HG03139 (cell line): ENCODE data around the gene SCTR.

ENCODE experiments used
- ATAC-seq: cut with Tn5 transposase; IDR thresholded peaks from one replicate; pipeline ENCODE4 v1.9.1; 2021; ENCODE audit not compliant: unreplicated experiment

SCTR gene

DNA sequence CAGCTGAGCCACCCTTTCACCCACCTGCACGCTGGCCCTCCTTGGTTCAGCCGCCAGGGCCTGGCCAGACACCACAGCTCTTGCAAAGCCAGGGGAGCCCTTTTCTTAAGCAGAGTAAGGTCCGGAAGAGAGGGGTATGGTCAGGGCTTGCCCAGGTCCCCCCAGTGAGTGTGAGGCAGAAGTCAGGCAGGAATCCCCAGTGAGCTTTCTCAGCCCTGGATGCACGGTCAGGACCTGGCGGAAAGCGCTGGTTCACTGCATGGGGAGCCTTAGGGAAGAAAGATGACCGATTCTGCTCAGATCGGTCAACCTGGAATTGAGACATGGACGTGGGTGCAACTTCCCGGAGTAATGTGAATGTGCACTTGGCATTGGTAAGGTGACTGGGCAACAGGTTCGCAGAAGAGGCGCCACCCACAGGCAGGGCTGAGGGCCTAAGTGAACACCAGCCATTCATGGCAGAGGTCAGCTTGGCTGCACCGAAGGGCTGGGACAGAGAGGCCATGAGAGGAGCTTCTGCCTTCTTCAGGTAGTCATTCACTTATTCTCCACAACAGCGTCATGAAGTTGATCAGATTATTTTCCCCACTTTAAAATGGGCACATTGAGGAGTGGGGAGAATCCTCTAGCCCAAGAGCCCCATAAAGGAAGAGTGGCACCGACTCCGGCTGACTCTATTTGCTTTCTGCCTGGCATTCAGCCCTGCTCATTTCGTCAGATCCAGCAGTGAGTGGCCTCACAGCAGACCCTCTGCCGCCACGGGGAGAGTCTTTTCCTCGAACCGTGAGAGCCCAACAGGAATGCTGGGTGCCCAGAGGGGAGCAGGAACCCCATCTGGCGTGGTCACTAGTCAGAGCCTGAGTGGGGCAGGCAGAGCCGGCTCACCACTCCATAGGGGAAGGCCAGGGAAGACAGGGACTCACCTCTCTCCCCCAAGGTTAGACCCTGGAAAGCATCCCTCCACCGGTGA, 35.8 kb downstream of the SCTR start:
- ATAC-seq: peak; percentile 3

DNA sequence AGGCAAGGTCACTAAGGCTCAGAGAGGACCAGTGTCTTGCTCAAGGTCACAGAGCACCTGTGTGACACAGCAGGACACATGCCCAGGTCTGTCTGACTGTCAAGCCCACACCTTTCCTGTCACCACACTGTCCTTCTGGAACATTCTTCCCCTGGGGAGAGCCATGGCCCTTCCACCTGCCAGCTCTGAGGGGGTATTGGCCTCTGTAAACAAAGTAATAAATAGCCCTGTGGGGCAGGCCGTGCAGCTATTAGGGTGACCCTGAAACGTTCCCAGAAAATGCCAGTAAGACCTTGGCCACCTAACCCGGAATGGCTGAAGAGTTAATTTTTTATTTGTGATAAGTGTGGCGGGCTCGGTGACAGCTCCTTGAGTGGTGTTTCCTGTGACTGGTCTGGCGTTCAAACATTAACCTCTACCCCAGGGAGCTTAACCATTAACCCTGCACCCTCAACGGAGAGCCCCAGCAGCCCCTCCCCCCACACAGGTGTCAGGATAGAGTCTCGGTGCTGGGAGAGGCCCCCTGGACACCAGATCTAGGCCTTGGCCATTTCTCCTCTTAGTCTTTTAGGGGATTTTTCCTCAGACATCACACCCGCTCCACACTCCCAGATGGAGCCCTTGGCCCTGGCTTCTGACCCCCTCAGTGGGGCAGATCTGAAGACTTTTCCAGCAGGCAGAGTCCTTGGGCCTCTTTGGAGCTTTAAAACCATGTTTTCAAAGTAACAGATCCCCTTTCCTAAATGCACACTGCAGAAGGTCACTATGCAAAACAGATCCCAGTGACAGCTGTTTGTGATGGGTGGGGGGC, 36.6 kb downstream of the SCTR start:
- ATAC-seq: peak; percentile 91

DNA sequence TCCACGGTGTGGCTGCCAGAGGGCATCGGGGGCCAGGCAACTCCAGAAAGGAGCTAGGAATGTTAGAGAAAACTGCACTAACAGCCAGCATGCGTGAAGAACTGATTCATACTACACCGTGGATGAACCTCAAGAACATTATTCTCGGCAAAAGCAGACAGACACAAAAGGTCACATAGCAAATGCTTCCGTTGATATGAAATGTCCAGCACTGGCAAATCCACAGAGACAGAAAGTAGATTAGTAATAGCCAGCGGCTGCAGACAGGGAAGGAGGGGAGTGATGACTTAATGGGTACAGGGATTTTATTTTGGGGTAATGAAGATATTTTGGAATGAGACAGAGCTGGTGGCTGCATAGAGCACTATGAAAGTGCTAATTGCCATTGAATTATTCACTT, 37.4 kb downstream of the SCTR start:
- ATAC-seq: no peak

DNA sequence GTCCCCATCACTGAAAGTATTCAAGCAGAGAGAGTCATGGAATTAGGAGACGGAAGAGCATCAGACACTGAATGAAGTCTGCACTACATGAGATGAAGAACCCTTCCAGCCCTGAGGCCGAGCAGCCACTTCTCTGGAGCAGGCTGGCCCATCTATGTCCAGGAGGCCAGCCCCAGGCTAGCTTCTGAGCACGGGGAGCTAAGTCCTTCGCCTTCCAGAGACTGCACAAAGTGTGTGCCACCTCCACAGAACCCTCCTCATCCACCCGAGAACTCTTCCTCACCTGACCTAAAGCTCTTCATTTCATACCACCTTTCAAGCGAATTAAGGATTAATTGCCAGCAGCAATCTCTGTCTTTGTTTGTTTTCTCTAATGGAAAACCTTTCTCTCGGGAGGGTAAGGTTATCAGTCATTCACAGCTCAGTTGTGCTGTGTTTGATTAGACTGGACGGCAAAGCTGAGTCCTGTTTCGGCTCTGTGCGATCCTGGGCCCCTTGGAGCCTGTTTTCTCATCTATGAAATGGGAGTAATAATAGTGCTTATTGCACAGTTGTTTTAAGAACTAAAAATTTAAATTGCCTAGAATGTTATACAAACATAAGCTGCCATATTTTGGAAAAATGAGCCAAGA, 38.0 kb downstream of the SCTR start:
- no peak for ATAC-seq

DNA sequence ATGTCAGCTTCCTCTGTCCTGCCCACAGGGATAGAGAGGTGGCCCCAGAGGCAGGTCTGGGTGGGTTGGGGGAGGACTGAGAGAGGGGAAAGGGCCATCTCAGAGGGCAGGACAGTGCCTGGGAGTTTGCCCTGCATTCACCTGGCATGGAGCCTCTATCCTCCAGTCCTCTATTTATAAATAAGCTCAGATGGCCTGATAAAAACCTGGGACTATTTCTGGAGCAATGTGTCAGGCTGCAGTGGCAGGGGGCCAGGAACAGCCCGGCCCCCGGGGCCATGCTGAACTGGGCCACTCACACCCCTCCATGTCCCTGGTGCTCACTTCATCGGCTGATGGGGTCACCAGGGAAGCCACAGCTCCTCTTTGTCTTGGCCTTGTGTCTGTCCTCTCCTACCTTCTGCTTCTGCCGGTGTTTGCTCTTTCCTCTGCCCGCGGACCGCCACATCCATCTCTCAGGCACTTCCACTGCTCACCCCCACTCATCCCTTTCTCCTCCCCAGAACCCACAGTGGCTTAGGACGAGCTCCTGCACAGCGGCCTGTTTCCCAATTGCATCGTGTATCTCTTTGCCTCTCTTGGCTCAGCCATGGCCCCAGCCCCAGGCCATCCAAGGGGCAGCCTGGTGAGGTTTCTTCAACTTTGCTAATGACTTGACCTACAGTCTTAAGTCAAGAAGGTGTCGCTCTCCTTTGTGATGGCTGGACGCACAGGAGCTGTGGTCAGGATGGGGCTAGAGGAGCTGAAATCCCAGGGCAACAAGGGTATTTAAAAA, 38.8 kb downstream of the SCTR start:
- ATAC-seq: no peak

DNA sequence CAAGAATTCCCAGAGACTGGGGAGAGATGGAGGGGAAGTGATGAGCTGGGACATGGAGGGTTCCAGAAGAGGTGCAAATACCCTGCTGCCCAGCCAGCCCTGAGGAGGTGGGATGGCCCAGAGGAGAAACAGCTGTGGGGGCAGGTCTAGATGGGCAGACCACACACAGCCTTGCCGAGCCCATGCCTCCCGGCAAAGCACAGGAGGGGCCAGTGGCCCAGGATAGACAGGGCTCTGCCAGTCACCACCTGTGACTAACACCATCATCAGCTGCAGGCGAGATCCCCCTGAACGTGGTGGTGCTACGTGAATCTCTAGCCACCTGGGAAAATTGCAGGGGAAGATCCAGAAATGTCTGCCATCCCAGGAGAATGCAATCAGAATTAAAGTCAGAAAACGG, 39.4 kb downstream of the SCTR start:
- no peak for ATAC-seq

DNA sequence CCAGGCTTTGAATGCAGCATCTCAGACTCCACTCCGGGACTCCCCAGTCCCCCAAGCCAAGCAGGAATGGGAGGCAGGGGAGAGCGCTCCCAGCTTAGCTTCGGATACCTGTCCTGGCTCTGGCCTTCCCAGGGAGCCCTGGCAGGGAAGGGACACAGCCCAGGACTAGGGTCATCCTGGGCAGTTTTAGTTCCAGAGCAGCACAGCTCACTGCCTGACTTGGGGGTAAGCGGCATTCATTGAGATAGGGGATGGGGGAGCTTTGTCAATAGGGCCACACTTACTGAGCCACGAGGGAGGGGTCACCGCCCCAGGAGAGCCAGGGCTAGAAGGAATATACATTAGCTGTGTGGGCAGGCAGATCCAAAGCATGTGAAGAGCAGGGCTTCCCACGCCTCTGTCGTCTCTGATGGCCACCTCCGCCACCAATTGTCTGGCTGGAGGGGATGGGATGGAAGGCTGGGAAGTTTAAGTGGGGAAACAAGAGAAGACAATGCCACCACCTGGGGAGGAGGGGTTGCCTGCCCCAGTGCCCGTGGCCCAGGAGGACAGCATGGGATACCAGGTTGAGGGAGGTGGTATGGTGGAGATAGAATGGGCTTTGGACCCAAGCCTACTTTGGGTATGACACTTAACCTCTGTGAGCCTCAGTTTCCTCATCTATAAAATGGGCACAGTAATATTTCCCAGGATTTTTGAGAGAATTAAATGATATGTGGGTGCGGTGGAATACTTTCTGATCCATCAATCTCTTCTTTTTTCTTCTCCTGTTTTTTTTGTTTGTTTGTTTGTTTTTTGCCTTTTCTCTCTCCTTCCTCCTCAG, 40.2 kb downstream of the SCTR start:
- ATAC-seq: no peak

DNA sequence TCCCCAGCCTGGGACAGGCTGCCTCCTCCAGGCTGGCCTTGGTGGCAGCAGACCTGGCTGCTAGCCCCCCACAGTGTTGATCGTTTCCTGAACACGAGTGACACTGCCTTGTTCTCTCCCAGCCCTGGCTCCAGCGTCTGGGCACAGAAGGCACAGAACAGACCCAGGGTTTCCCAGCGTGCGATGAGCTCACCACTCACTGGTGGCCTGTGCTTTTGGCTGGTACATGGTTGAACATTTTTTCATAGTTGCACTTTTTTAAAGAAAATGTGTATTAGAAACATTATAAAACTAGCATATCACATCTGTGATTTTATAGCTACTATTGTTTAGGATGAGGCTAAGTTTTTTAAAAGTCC, 40.9 kb downstream of the SCTR start:
- ATAC-seq: no peak

DNA sequence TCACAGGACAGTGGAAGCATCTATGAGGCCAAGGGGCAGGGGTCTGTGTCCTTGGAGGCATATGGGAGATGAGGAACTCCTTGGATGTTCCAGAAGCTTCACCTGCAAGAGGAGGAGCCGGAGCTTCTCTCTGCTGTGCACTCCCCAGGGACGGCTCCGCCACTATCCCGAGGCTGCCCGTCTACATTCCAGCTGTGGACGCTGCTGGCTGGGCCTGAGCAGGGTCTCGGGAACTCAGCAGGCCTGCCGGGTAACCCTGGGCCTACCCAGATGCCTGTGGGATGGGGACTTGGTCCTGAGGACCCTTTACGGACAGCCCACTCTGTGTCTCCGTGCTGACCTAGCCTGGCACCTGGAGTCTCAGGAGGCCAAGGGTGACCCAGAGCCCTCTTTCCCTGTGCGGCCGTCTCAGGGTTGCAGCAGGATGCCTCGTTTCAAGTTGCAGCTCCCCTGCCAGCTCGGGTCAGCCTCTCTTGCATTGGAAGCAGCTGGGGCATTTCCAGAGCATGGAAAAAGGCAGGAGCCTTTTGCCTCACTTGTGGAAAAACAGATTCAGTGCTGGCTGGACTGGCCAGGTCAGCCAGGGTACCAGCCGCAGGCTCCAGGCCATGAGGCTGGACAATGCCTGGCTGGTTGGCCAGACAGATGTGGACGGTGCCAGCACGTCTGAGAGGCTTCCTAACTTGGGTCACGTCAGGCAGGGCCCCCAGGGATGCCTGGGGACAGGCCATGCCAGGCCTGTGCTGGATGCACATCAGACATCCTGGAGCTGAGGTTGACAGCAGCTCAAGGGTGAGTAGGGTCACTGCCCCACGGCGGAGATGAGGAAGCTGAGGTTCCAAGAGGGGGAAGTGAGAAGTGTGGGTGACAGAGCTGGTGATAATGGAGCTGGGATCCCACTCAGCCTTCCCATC, 41.5 kb downstream of the SCTR start:
- no peak for ATAC-seq

DNA sequence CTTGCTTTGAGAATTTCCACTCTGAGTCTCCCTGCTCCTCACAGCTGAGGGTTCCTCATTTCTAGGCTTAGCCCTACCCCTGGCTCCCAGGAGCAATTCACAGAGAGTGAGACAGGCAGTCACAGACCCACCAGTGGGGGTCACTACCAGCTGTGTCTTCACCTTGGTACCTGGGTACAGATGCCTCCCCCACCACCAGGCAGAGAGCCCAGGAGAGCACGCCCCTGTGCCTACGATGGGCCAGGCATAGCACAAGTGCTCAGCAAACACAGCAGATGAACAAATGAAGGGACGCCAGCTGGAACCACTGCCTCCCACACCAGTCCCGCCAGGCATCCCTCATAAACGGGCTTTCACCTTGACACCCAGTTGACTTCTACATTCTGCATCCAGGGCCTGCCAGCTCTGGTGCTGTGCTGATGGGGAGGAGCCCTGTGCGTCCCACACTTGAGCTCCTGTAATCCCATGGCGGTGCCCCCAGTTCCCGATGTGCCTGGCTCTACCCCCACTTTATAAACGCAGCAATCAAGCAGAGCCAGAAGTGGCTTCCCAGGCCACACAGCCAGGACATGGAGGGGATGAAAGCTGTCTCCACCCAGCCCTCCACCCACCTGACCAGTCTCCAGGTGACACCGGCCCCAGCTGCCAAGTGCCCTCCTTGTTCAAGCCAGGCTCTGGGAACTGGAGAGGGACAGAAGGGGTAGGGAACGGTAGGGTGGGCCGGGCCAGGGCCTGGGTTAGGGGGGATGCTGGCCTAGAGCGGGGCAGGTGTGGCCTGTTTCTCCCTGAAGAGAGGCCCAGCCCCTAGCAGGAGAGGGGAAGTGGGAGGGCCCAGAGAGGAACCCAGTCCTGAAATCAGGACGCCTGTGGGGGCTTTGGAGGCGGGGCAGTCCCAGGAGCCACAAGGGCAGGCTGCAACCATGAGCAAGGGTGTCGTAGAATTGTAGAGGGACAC, 42.5 kb downstream of the SCTR start:
- no peak for ATAC-seq

DNA sequence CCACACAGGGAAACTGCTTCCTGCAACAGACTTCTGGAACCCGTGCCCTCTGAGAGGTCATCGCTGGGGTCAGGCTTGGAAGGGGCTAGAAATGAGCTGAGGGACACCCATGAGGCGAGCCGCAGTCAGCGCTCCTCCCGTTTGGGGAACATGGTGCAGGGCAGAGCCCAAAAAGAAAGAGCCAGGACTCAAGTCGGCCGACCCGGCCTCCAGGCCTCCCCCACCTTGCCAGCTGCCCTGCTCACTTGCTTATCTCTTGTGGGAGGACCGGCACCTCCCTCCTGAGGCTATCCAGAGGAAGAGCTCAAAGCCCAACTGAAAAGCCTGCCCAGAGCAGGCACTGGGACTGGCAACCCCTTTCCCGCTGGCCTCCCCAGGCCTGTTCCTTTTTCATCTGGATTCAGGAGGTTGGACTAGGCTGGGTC, 43.6 kb downstream of the SCTR start:
- ATAC-seq: no peak

DNA sequence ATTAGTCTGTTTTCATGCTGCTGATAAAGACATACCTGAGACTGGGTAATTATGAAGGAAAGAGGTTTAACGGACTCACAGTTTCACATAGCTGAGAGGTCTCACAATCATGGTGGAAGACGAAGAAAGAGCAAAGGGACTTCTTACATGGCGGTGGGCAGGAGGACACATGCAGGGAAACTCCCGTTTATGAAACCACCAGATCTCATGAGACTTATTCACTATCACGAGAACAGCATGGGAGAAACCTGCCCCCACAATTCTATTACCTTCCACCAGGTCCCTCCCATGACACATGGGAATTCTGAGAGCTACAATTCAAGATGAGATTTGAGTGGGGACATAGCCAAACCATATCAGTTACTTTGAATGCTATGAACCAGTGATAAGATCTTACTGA, 44.1 kb downstream of the SCTR start:
- ATAC-seq: no peak

DNA sequence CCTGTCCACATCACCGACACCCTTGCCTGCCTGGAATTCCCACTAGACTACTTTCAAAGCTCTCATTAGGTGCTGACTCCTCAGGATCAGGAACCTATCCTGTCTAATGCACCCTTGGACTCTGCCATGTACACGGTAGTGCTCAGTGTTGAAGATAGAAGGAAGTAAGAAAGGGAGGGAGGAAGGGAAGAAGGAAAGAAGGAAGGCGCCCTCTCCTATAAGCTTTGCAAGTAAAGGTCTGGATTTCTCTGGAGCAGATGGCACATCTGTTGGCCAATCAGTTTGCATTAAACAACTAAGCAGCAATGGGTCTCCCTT, 45.3 kb downstream of the SCTR start:
- ATAC-seq: no peak

DNA sequence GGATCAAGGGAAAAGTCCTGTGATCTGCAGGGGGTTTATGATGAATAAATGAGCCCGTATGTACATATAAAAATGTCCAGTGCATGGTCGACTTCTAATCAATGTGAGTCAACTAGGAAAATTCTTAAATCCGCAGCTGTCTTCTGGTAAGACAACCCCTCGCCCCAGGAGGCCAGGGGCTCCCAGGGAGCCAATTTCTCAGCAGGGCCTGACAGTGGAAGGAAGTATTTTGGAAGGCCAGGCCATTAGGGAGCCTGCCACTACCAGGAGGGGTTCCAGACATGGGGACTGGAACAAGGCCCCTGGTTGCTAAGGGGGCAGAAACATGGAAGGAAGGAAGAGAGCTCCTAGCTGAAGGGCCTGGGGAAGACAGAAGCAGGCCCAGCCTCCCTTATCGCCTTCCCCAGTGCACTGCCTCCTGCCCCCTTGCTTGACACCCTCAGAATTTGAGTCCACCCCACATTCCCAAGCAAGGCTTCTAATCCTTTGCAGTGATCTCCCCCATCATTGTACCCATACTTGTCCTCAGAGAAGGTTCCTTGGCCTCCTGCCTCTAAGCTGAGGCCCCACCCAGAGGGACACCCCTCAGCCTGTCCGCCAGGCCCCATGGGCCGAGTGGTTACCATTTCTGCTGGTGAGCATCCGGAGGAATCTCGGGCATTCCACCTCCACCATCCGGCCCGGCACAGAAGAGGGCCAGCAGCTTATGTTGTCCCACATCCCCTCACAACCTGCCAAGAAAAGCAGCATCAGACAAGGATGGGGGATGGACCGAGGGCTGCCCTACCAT, 45.9 kb downstream of the SCTR start:
- no peak for ATAC-seq

DNA sequence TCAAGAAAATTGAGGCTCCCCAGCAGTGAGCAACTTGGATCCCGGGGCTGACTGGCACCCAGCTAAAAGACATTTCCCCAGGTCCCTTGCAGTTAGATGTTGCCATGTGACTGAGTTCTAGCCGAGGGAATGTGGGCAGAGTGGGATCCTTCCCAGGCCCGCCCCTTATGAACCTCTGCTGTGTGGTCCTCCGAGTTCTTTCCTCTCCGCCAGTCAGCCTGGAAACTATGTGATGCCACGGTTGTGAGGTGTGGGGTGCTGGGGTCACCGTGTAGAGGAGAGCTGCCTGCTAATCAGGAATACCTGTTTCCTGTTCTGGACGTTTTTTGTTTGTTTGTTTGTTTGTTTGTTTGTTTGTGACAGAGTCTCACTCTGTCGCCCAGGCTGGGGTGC, 47.2 kb downstream of the SCTR start:
- no peak for ATAC-seq

DNA sequence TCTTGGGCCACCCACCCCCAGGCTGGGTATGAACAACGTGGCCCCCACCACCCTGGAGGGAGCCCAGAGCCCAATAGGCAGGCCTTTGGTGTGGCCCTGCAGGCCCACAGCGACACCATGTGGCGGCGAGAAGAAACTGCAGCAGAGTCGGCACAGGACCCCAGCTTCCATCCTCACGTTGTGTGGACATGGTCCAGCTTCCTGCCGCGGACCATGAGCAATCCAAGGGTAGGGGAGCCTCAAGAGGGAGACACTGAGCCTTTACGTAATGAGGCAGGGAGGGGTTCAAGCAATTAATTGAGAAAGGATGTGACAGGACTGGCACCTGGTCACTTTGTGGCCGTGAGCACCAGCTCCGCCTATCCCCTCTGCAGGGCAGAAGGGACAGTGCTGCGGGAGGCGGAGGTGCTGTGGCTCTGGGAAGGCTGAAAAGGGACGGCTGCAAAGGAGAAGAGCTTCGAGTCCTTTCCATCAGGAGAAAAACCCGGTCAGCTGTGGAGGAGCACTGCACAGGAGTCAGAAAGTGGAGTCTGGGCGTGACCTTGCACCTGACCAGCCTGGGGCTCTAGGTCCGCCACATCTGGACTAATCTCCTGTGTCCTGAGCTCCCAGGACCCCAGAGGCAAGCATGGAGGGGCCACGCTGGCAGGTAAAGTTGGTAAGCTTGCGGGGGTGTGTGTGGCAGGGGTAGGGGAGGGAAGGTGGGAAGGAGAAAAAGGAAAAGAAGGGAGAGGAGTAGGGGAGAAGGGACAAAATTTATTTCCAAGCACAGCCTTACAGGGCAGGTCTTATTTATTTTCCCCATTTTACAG, 47.8 kb downstream of the SCTR start:
- peak; percentile 64 for ATAC-seq
